Motor neuron (in vitro differentiated cells): ENCODE results near the gene CPNE8. TPM values are rescaled to one million over a fixed set of nuclear protein-coding genes. Genes with fewer than 3 reads are reported as not detected.

ENCODE experiments used
- ATAC-seq, 8 experiments: fragments of 200-7000 bp; cut with Tn5 transposase; replicated peaks in 6 of 8; 2 replicates each; pipeline ENCODE4 v1.8.0; 2021; ENCODE audit warnings: mild to moderate bottlenecking in 8 of 8, moderate library complexity in 8 of 8
- H3K27ac ChIP-seq, 2 donors: fragments of 250-450 bp; sonication (Bioruptor Pico); 2 replicates each; pipeline ENCODE4 v1.9.0; 2021; ENCODE audit warnings: antibody characterized with exemption in 2 of 2, mild to moderate bottlenecking in 2 of 2, moderate library complexity in 1 of 2
- H3K4me1 ChIP-seq, 2 donors: fragments of 250-450 bp; sonication (Bioruptor Pico); replicated peaks in 1 of 2; 2 replicates each; pipeline ENCODE4 v1.6.1; 2021; ENCODE audit warnings: antibody characterized with exemption in 2 of 2, mild to moderate bottlenecking in 2 of 2, moderate library complexity in 1 of 2
- H3K4me3 ChIP-seq, 5 donors: fragments of 250-450 bp; sonication (Bioruptor Pico); 2 replicates each; pipeline ENCODE4 v1.9.0; 2021; ENCODE audit warnings: antibody characterized with exemption in 5 of 5, mild to moderate bottlenecking in 5 of 5, moderate library complexity in 4 of 5
- WGBS, 10 experiments: fragments of 450-650 bp; shearing (Covaris generic); methylation state at CpG; one replicate each; pipeline ENCODE4 v1.0.0; 2022; 5-methylcytosine and 5-hydroxymethylcytosine counted together
- in situ Hi-C, 9 experiments: fragments of 400-800 bp; cut with MboI; loops; one replicate each; pipeline ENCODE4 v1.15.0; 2021; ENCODE audit warnings: low sequenced_read_pairs in 9 of 9, low pct_unique_long_range_greater_than_20kb in 2 of 9; ENCODE audit not compliant: unreplicated experiment in 9 of 9
- total RNA-seq, 8 experiments: library from RNA; unstranded; fragments of 300-600 nt; gene quantifications; 2 replicates each; pipeline versions ENCODE4 v1.2.3 to v1.2.4, GENCODE V29; 2022

CPNE8 gene
- total RNA-seq, 8 experiments from 2014 or later = 2.5 to 32.5 (median 4.1) TPM

DNA sequence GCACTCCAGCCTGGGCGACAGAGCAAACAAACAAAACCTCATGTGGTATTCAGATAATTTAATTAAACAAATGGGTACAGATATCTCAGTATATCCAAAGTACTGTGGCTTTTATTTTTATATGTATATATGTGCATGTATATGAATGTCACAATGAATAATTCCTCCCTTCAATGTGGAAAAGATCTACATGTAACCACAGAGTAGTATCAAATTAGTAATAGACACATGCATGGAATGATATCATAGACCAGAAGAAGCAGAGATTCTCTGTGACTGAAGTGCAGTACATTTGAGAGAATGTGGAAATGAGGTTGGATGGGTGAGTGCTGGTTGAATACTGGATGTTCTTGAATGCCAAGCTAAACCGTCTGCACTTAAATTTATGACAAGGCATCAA is 222.9 kb downstream of the CPNE8 start:
- in situ Hi-C loops = loop anchor here in 1 of 9 experiments (25.0 kb wide), 1 partner anchor 105 kb away; no protein-coding TSS in a partner anchor
- Histone ChIP-seq H3K4me1 (peaks cover 0 to 7% of the 10 kb centered on the region in 2 donors), H3K27ac (no peak overlapping the region), H3K4me3 (no peak overlapping the region)
- 0 to 93% (median 33%) methylated on average over 1 to 2 of the region's 2 CpGs; no CpG with 5 or more reads in 3 of the 10 experiments for WGBS, 10 experiments
- peak in 3 of 8 experiments; percentile 73 to 93 (median 86) for ATAC-seq

GRCh38 chr12:38669530-38669929 is 235.9 kb downstream of the CPNE8 start:
- peak in 3 of 8 experiments; percentile 48 to 72 (median 54) for ATAC-seq
- in situ Hi-C loops = loop anchor here in 1 of 9 experiments (25.0 kb wide), 1 partner anchor 332 kb away; no protein-coding TSS in a partner anchor
- WGBS, 10 experiments = 8 to 100% (median 43%) methylated on average over 1 to 2 of the region's 2 CpGs; no CpG with 5 or more reads in 3 of the 10 experiments
- Histone ChIP-seq H3K27ac (no peak overlapping the region), H3K4me1 (peaks cover 0 to 6% of the 10 kb centered on the region in 2 donors), H3K4me3 (no peak overlapping the region)

- H3K27ac ChIP-seq = no peak overlapping the region
- in situ Hi-C loops = loop anchor here in 1 of 9 experiments (25.0 kb wide), 1 partner anchor 332 kb away; no protein-coding TSS in a partner anchor
These were observed 236.3 kb downstream of the CPNE8 start for GRCh38 chr12:38669081-38669480.

GRCh38 chr12:38666425-38666824 is 239.0 kb downstream of the CPNE8 start:
- WGBS, 10 experiments = 37 to 100% (median 94%) methylated on average over 2 to 6 of the region's 6 CpGs
- no peak for ATAC-seq
- in situ Hi-C loops = loop anchor here in 1 of 9 experiments (25.0 kb wide), 1 partner anchor 329 kb away; no protein-coding TSS in a partner anchor
- Histone ChIP-seq H3K4me1 (peaks cover 0 to 6% of the 10 kb centered on the region in 2 donors), H3K27ac (no peak overlapping the region), H3K4me3 (no peak overlapping the region)

More at GRCh38 chr12:38669081-38669480, 236.3 kb downstream of the CPNE8 start:
- H3K4me3 ChIP-seq = no peak overlapping the region
- H3K4me1 ChIP-seq = peaks cover 0 to 6% of the 10 kb centered on the region in 2 donors
- 70 to 100% (median 100%) methylated on average over 1 of the region's 1 CpG; no CpG with 5 or more reads in 3 of the 10 experiments for WGBS, 10 experiments
- ATAC-seq = no peak

GRCh38 chr12:38664661-38665269 is 240.6 kb downstream of the CPNE8 start:
- ATAC-seq = peak in 3 of 8 experiments; percentile 46 to 66 (median 62)
- H3K4me3 ChIP-seq = no peak overlapping the region
- in situ Hi-C loops = loop anchor here in 1 of 9 experiments (25.0 kb wide), 1 partner anchor 327 kb away; no protein-coding TSS in a partner anchor
- H3K27ac ChIP-seq = no peak overlapping the region
- H3K4me1 ChIP-seq = peaks cover 0 to 5% of the 10 kb centered on the region in 2 donors

DNA sequence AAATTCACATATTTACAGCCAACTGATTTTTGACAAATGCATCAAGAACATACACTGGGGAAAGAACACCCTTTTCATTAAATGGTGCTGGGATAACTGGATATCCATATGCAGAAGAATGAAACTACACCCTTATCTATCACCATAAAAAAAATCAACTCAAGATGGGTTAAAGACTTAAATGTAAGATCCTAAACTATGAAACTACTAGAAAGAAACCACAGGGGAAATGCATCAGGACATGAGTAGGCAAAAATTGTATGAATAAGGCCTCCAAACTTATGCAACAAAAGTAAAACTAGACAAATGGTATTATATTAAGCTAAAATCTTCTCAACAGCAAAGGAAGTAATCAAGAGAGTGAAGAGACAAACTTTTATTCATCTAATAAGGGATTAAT is 242.6 kb downstream of the CPNE8 start:
- Histone ChIP-seq H3K27ac (no peak overlapping the region), H3K4me3 (no peak overlapping the region), H3K4me1 (no peaks in the 10 kb centered on the region)
- in situ Hi-C loops = loop anchor here in 1 of 9 experiments (25.0 kb wide), 1 partner anchor 326 kb away; no protein-coding TSS in a partner anchor
- peak in 2 of 8 experiments; percentile 50 to 80 for ATAC-seq

DNA sequence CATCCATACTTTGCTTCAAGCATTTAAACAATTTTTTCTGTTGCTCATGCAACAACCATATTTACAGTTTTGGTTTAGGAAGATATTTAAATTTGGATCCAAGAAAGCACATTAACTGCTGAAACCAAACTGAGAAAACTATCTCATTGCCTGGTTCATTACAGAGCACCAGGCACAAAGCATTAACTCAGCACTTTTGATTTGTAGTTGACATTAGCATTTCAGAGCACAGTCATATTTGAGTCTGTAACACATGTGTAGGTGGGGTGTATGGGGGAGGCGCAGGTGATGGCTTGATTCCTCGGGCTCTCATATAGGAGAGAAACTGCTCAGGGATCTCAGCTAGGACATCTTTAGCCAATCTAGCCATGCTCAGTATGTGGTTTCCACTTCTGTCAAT is 251.7 kb downstream of the CPNE8 start:
- WGBS, 10 experiments = 21 to 100% (median 90%) methylated on average over 1 to 2 of the region's 2 CpGs; no CpG with 5 or more reads in 7 of the 10 experiments
- in situ Hi-C loops = loop anchor here in 1 of 9 experiments (25.0 kb wide), 1 partner anchor 316 kb away; no protein-coding TSS in a partner anchor

DNA sequence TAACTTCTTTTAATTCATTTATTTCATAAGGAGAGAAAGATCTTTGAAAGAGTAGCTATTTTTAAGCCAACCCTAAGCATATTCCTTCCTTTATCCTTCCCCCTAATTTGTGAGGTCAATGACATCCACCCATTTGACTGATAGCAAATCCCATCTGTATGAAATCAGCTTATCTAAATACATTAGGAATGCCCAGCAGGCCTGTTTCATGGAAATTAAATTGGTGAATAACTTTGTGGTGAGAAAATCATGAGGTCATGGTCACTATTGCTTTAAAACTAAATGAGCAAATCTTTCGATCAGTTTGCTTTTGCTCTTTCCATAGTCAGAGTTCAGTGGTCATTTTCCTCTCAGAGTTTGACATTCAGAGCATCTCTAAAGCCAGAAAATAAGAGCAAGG is 256.6 kb downstream of the CPNE8 start:
- H3K4me1 ChIP-seq = peaks cover 0 to 6% of the 10 kb centered on the region in 2 donors
- H3K27ac ChIP-seq = no peak overlapping the region
- ATAC-seq = peak in 2 of 8 experiments; percentile 42 to 52
- in situ Hi-C loops = loop anchor here in 1 of 9 experiments (25.0 kb wide), 1 partner anchor 263 kb away; the partner anchor contains the start of gene CPNE8
- 9 to 100% (median 63%) methylated on average over 1 of the region's 1 CpG; no CpG with 5 or more reads in 5 of the 10 experiments for WGBS, 10 experiments
- no peak overlapping the region for H3K4me3 ChIP-seq

More for the DNA sequence above, 251.7 kb downstream of the CPNE8 start:
- peak in 4 of 8 experiments; percentile 16 to 66 (median 36) for ATAC-seq
- no peak overlapping the region for H3K27ac ChIP-seq
- no peak overlapping the region for H3K4me3 ChIP-seq
- peaks cover 0 to 12% of the 10 kb centered on the region in 2 donors for H3K4me1 ChIP-seq

- peak in 4 of 8 experiments; percentile 25 to 88 (median 54) for ATAC-seq
- in situ Hi-C loops = loop anchor here in 1 of 9 experiments (25.0 kb wide), 1 partner anchor 266 kb away; the partner anchor contains the start of gene CPNE8
- no peak overlapping the region for H3K27ac ChIP-seq
- peaks cover 0 to 6% of the 10 kb centered on the region in 2 donors for H3K4me1 ChIP-seq
- no peak overlapping the region for H3K4me3 ChIP-seq
- WGBS, 10 experiments = 0 to 69% (median 48%) methylated on average over 1 to 4 of the region's 4 CpGs
These were observed 259.2 kb downstream of the CPNE8 start for GRCh38 chr12:38646146-38646545.

DNA sequence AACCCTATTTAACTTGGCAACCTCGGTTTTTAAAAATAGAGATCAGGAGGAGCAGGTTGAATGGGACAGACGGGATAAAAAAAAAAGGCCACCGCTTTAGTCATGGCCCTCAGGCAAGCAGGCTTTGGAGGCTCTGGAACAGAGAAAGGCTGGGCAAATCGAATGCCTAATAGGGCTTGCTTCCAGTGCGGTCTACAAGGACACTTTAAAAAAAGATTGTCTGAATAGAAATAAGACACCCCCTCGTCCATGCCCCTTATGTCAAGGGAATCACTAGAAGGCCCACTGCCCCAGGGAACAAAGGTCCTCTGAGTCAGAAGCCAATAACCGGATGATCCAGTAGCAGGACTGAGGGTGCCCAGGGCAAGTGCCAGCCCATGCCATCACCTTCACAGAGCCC is 265.8 kb downstream of the CPNE8 start:
- Histone ChIP-seq H3K4me3 (no peak overlapping the region), H3K27ac (no peak overlapping the region), H3K4me1 (no peaks in the 10 kb centered on the region)
- no peak for ATAC-seq
- in situ Hi-C loops = loop anchor here in 1 of 9 experiments (25.0 kb wide), 1 partner anchor 273 kb away; the partner anchor contains the start of gene CPNE8
- 0 to 100% (median 50%) methylated on average over 1 to 5 of the region's 7 CpGs; no CpG with 5 or more reads in 1 of the 10 experiments for WGBS, 10 experiments

- WGBS, 10 experiments = 0 to 92% (median 42%) methylated on average over 1 to 2 of the region's 2 CpGs; no CpG with 5 or more reads in 6 of the 10 experiments
- peaks cover 0 to 3% of the 10 kb centered on the region in 2 donors for H3K4me1 ChIP-seq
- H3K27ac ChIP-seq = no peak overlapping the region
- ATAC-seq = no peak
- H3K4me3 ChIP-seq = no peak overlapping the region
- in situ Hi-C loops = loop anchor here in 1 of 9 experiments (25.0 kb wide), 1 partner anchor 274 kb away; the partner anchor contains the start of gene CPNE8
These were observed 267.0 kb downstream of the CPNE8 start for GRCh38 chr12:38638401-38638800.

GRCh38 chr12:38633511-38633910 is 271.9 kb downstream of the CPNE8 start:
- no peak for ATAC-seq
- no peak overlapping the region for H3K27ac ChIP-seq
- 0 to 93% (median 60%) methylated on average over 2 to 4 of the region's 4 CpGs for WGBS, 10 experiments
- in situ Hi-C loops = loop anchor here in 1 of 9 experiments (25.0 kb wide), 1 partner anchor 279 kb away; the partner anchor contains the start of gene CPNE8
- H3K4me1 ChIP-seq = peaks cover 0 to 8% of the 10 kb centered on the region in 2 donors
- H3K4me3 ChIP-seq = no peak overlapping the region

- no peak for ATAC-seq
- H3K4me3 ChIP-seq = no peak overlapping the region
- in situ Hi-C loops = loop anchor here in 1 of 9 experiments (25.0 kb wide), 1 partner anchor 283 kb away; the partner anchor contains the start of gene CPNE8
- WGBS, 10 experiments = 8 to 100% (median 89%) methylated on average over 1 to 2 of the region's 2 CpGs
- H3K27ac ChIP-seq = no peak overlapping the region
- H3K4me1 ChIP-seq = peaks cover 0 to 8% of the 10 kb centered on the region in 2 donors
These were observed 276.3 kb downstream of the CPNE8 start for GRCh38 chr12:38629064-38629463.
